HEK293 (cell line): ENCODE data around the gene ZNHIT2.
A peak's percentile ranks its signal among the peaks of the same experiment; 100 is the strongest.

Source experiments
- BCL6B ChIP-seq: fragments of 450-650 bp; formaldehyde crosslinking; IDR thresholded peaks from 2 replicates; pipeline ENCODE4 v1.5.1; 2017; ENCODE audit warnings: missing biosample characterization, missing genetic modification characterization
- ELK4 ChIP-seq: IDR thresholded peaks from 2 replicates; pipeline ENCODE4 v1.6.1; 2011; ENCODE audit warnings: mild to moderate bottlenecking, low read depth, low read length, borderline replicate concordance
- GFI1B ChIP-seq: fragments of 450-650 bp; formaldehyde crosslinking; IDR thresholded peaks from 2 replicates; pipeline ENCODE4 v1.5.1; 2016; ENCODE audit warnings: missing biosample characterization, missing genetic modification characterization
- GLIS1 ChIP-seq: fragments of 450-650 bp; formaldehyde crosslinking; IDR thresholded peaks from 2 replicates; pipeline ENCODE4 v1.5.1; 2016; ENCODE audit warnings: missing biosample characterization, missing genetic modification characterization
- GLIS2 ChIP-seq: fragments of 450-650 bp; formaldehyde crosslinking; IDR thresholded peaks from 2 replicates; pipeline ENCODE4 v1.5.1; 2016; ENCODE audit warnings: missing biosample characterization, missing genetic modification characterization
- KLF17 ChIP-seq: fragments of 450-650 bp; formaldehyde crosslinking; IDR thresholded peaks from 2 replicates; pipeline ENCODE4 v1.5.1; 2016; ENCODE audit warnings: missing biosample characterization, missing genetic modification characterization
- PRDM6 ChIP-seq: fragments of 450-650 bp; formaldehyde crosslinking; IDR thresholded peaks from 2 replicates; pipeline ENCODE4 v1.5.1; 2017; ENCODE audit warnings: missing biosample characterization, missing genetic modification characterization
- REPIN1 ChIP-seq: fragments of 450-650 bp; formaldehyde crosslinking; IDR thresholded peaks from 2 replicates; pipeline ENCODE4 v1.5.1; 2017; ENCODE audit warnings: missing biosample characterization, missing genetic modification characterization, low read depth
- ZBTB1 ChIP-seq: fragments of 450-650 bp; formaldehyde crosslinking; IDR thresholded peaks from 2 replicates; pipeline ENCODE4 v1.5.1; 2016; ENCODE audit warnings: missing biosample characterization, missing genetic modification characterization
- ZBTB10 ChIP-seq: fragments of 450-650 bp; formaldehyde crosslinking; IDR thresholded peaks from 2 replicates; pipeline ENCODE4 v1.5.1; 2016; ENCODE audit warnings: missing biosample characterization, missing genetic modification characterization
- ZBTB20 ChIP-seq: fragments of 450-650 bp; formaldehyde crosslinking; IDR thresholded peaks from 2 replicates; pipeline ENCODE4 v1.5.1; 2016; ENCODE audit warnings: missing biosample characterization, missing genetic modification characterization
- ZIC2 ChIP-seq: fragments of 450-650 bp; formaldehyde crosslinking; IDR thresholded peaks from 2 replicates; pipeline ENCODE4 v1.5.1; 2016; ENCODE audit warnings: missing biosample characterization, missing genetic modification characterization
- ZNF132 ChIP-seq: fragments of 450-650 bp; formaldehyde crosslinking; IDR thresholded peaks from 2 replicates; pipeline ENCODE4 v1.5.1; 2017; ENCODE audit warnings: missing biosample characterization, missing genetic modification characterization, borderline replicate concordance
- ZNF18 ChIP-seq: fragments of 450-650 bp; formaldehyde crosslinking; IDR thresholded peaks from 2 replicates; pipeline ENCODE4 v1.5.1; 2016; ENCODE audit warnings: missing biosample characterization, missing genetic modification characterization
- ZNF24 ChIP-seq: fragments of 450-650 bp; formaldehyde crosslinking; IDR thresholded peaks from 2 replicates; pipeline ENCODE4 v1.5.1; 2016; ENCODE audit warnings: missing biosample characterization, missing genetic modification characterization
- ZNF274 ChIP-seq, 2 experiments: fragments of 200-500 bp in 1 of 2; fragments of 450-650 bp in 1 of 2; sonication (Bioruptor generic) in 1 of 2; formaldehyde crosslinking in 1 of 2; IDR thresholded peaks; 2 replicates each; pipeline versions ENCODE4 v1.5.1 to v1.6.1; 2014 to 2016; ENCODE audit warnings: borderline replicate concordance in 1 of 2, inconsistent platforms in 1 of 2, low read length in 1 of 2, missing biosample characterization in 1 of 2, missing genetic modification characterization in 1 of 2
- ZNF302 ChIP-seq: fragments of 450-650 bp; formaldehyde crosslinking; IDR thresholded peaks from 2 replicates; pipeline ENCODE4 v1.5.1; 2016; ENCODE audit warnings: missing biosample characterization, missing genetic modification characterization, low read depth
- ZNF366 ChIP-seq: fragments of 450-650 bp; formaldehyde crosslinking; conservative IDR thresholded peaks from 2 replicates; pipeline ENCODE4 v1.5.1; 2016; ENCODE audit warnings: missing biosample characterization, missing genetic modification characterization
- ZNF404 ChIP-seq: fragments of 450-650 bp; formaldehyde crosslinking; IDR thresholded peaks from 2 replicates; pipeline ENCODE4 v1.5.1; 2017; ENCODE audit warnings: missing biosample characterization, missing genetic modification characterization
- ZNF555 ChIP-seq: fragments of 450-650 bp; formaldehyde crosslinking; conservative IDR thresholded peaks from 2 replicates; pipeline ENCODE4 v1.5.1; 2017; ENCODE audit warnings: missing biosample characterization, mild to moderate bottlenecking, missing genetic modification characterization, inconsistent platforms
- ZNF596 ChIP-seq: fragments of 450-650 bp; IDR thresholded peaks from 2 replicates; pipeline ENCODE4 v1.5.0; 2018; ENCODE audit warnings: missing biosample characterization, mild to moderate bottlenecking, missing genetic modification characterization, moderate library complexity
- ZNF639 ChIP-seq: fragments of 450-650 bp; formaldehyde crosslinking; IDR thresholded peaks from 2 replicates; pipeline ENCODE4 v1.5.1; 2016; ENCODE audit warnings: missing biosample characterization, missing genetic modification characterization
- ZNF792 ChIP-seq: fragments of 450-650 bp; formaldehyde crosslinking; IDR thresholded peaks from 2 replicates; pipeline ENCODE4 v1.5.1; 2016; ENCODE audit warnings: missing biosample characterization, missing genetic modification characterization
- ZSCAN16 ChIP-seq: fragments of 450-650 bp; formaldehyde crosslinking; IDR thresholded peaks from 2 replicates; pipeline ENCODE4 v1.5.1; 2016; ENCODE audit warnings: missing biosample characterization, missing genetic modification characterization
- ZSCAN18 ChIP-seq: fragments of 450-650 bp; formaldehyde crosslinking; IDR thresholded peaks from 2 replicates; pipeline ENCODE4 v1.5.1; 2016; ENCODE audit warnings: missing biosample characterization, missing genetic modification characterization

Gene ZNHIT2

GRCh38 chr11:65095974-65096806 is 21.3 kb downstream of the ZNHIT2 start, which contains the start of gene VPS51 (continued):
- TF ChIP-seq ZNF639 = peak; percentile 100
- peak; percentile 60 for TF ChIP-seq GLIS1 (tag by site-specific recombination)
- no peak for TF ChIP-seq ZNF555
- peak; percentile 80; the same call in 1 of the 2 replicates for TF ChIP-seq ZSCAN18 (tag by site-specific recombination)
- TF ChIP-seq REPIN1 = 0 out of 2 replicates have a peak, but pooled peaks have one; percentile 44
- TF ChIP-seq ZNF18 (tag by site-specific recombination) = peak; percentile 28; the same call in 1 of the 2 replicates
- TF ChIP-seq GFI1B (tag by site-specific recombination) = peak; percentile 32; the same call in 1 of the 2 replicates
- TF ChIP-seq ZBTB10 = peak; percentile 72; the same call in 1 of the 2 replicates
- TF ChIP-seq ZNF274 (IDR thresholded peaks at IDR 0.05; ENCODE audit: low read length) = no peak
- no peak for TF ChIP-seq ZNF274 (tag by site-specific recombination; IDR thresholded peaks at IDR 0.05; ENCODE audit: borderline replicate concordance)
- 0 out of 2 replicates have a peak, but pooled peaks have one; percentile 33 for TF ChIP-seq ZNF792 (tag by site-specific recombination)
- TF ChIP-seq ZNF132 (tag by site-specific recombination) = no peak
- TF ChIP-seq GLIS2 (tag by site-specific recombination) = peak; percentile 67
- TF ChIP-seq ZNF302 = 0 out of 2 replicates have a peak, but pooled peaks have one; percentile 17
- TF ChIP-seq ELK4 = no peak
- peak; percentile 97 for TF ChIP-seq KLF17 (tag by site-specific recombination)
- TF ChIP-seq ZIC2 (tag by site-specific recombination) = peak; percentile 42; the same call in 1 of the 2 replicates
- TF ChIP-seq ZBTB1 (tag by site-specific recombination) = 0 out of 2 replicates have a peak, but pooled peaks have one; percentile 17
- TF ChIP-seq ZNF404 (tag by site-specific recombination) = no peak
- TF ChIP-seq ZNF24 = peak; percentile 90
- TF ChIP-seq BCL6B (tag by site-specific recombination) = no peak
- TF ChIP-seq ZSCAN16 (tag by site-specific recombination) = 0 out of 2 replicates have a peak, but pooled peaks have one; percentile 21
- TF ChIP-seq ZBTB20 = peak; percentile 50; the same call in 1 of the 2 replicates
- no peak for TF ChIP-seq ZNF366
- no peak; the same call in 1 of the 2 replicates for TF ChIP-seq ZNF596 (tag by site-specific recombination)
- 0 out of 2 replicates have a peak, but pooled peaks have one; percentile 33 for TF ChIP-seq PRDM6
